GM21825 (cell line): ENCODE data around the gene CHIC1.

ENCODE experiments used
- ATAC-seq: cut with Tn5 transposase; IDR thresholded peaks from one replicate; pipeline ENCODE4 v1.9.1; 2021; ENCODE audit warnings: mild to moderate bottlenecking, moderate library complexity; ENCODE audit not compliant: unreplicated experiment

CHIC1 gene

DNA sequence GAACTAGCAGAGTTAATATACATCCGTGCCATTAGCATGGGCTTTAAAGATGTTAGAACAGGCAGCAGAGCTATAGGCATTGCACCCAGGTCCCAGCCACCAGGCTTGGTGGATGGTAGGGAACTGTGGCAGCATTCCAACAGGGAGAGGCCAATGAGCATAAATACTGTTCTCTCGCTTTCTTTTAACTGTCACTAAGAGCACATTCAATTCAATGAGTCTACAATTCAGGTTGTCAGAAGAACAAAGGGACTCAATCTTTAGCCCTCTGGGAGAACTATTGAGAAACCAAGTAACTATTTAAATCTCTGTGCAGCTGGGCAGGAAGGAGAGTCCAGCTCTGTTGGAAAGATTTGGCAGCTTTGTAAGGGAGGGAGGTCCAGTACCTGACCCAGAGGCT, 165.6 kb downstream of the CHIC1 start:
- no peak for ATAC-seq
